ENCODE measurements around the gene PLEKHO1.
A peak's percentile ranks its signal among the peaks of the same experiment; 100 is the strongest.
"Not testable (repeated sequence)": the region's sequence is repeated elsewhere in the genome, so short reads cannot be mapped to it uniquely, and the experiment has no call there.

Gene PLEKHO1

DNA sequence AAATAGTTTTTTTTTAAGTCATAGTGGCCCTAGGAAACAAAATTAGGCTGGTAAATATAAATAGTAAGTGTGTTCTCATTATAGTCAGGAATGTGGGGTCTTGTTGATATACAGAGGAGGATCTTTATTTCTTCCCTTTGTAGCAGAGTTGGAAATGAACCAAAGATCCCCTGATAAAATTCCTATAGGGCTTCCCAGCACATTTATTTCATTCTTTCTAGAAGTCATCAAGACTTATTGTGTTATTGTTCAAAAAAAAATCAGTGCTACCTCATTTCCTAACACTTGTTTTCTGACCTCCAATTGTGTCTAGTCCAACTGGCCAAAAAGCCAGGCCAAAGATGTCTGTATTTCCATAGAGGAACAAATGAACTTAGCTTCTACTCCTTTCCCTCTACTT, 7.6 kb upstream of the PLEKHO1 start:
- Histone ChIP-seq H3K27me3 (ENCODE audit: insufficient read depth, low read depth) (no peaks in the 10 kb centered on the region), H3K27ac (no peak overlapping the region), H2AFZ (ENCODE audit: low read depth) (no peak overlapping the region), H3K79me2 (ENCODE audit: insufficient read depth, low read depth) (no peaks in the 10 kb centered on the region), H3K9ac (no peak overlapping the region), H3K36me3 (ENCODE audit: insufficient read depth) (no peaks in the 10 kb centered on the region), H3K4me1 (ENCODE audit: low read depth, poor library complexity, severe bottlenecking) (peaks cover 27% of the 10 kb centered on the region), H3K4me2 (no peak overlapping the region), H3K4me3 (IDR thresholded peaks at IDR 0.05; ENCODE audit: insufficient read depth, low read depth, low read length) (no peak overlapping the region), H4K20me1 (ENCODE audit: insufficient read depth) (no peaks in the 10 kb centered on the region)
- TF ChIP-seq, protein P1, sequence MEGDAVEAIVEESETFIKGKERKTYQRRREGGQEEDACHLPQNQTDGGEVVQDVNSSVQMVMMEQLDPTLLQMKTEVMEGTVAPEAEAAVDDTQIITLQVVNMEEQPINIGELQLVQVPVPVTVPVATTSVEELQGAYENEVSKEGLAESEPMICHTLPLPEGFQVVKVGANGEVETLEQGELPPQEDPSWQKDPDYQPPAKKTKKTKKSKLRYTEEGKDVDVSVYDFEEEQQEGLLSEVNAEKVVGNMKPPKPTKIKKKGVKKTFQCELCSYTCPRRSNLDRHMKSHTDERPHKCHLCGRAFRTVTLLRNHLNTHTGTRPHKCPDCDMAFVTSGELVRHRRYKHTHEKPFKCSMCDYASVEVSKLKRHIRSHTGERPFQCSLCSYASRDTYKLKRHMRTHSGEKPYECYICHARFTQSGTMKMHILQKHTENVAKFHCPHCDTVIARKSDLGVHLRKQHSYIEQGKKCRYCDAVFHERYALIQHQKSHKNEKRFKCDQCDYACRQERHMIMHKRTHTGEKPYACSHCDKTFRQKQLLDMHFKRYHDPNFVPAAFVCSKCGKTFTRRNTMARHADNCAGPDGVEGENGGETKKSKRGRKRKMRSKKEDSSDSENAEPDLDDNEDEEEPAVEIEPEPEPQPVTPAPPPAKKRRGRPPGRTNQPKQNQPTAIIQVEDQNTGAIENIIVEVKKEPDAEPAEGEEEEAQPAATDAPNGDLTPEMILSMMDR (conservative IDR thresholded peaks at IDR 0.05; ENCODE audit: low read depth, low read length) = no peak

DNA sequence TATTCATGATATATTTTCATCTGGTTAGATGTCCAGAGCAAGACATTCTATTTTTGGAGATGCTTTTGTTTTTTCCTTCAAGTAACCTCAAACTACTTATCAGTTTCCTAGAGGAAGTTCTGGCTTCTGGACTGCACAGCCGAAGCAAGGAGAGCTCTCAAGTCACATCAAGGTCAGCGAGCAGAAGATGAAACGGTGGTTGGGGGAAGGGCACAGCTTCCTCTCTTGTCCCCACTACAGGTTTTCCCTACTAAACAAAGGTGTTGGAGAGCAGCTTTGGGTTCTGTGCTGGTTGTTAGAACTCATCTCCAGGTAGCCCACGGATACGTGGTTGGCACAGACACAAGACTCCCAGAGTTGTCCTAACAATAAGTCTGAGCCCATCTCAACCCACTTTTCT, 5.1 kb upstream of the PLEKHO1 start:
- Histone ChIP-seq H3K4me3 (IDR thresholded peaks at IDR 0.05; ENCODE audit: insufficient read depth, low read depth, low read length) (no peak overlapping the region), H3K27me3 (ENCODE audit: insufficient read depth, low read depth) (no peaks in the 10 kb centered on the region; the same call in 1 of the 2 replicates), H3K4me2 (no peak overlapping the region), H4K20me1 (ENCODE audit: insufficient read depth) (no peaks in the 10 kb centered on the region), H3K36me3 (ENCODE audit: insufficient read depth) (no peaks in the 10 kb centered on the region), H3K4me1 (ENCODE audit: low read depth, poor library complexity, severe bottlenecking) (peaks cover 33% of the 10 kb centered on the region), H3K79me2 (ENCODE audit: insufficient read depth, low read depth) (no peaks in the 10 kb centered on the region), H3K9ac (no peak overlapping the region), H2AFZ (ENCODE audit: low read depth) (no peak overlapping the region), H3K27ac (no peak overlapping the region)
- TF ChIP-seq, protein P1 (conservative IDR thresholded peaks at IDR 0.05; ENCODE audit: low read depth, low read length) = no peak

DNA sequence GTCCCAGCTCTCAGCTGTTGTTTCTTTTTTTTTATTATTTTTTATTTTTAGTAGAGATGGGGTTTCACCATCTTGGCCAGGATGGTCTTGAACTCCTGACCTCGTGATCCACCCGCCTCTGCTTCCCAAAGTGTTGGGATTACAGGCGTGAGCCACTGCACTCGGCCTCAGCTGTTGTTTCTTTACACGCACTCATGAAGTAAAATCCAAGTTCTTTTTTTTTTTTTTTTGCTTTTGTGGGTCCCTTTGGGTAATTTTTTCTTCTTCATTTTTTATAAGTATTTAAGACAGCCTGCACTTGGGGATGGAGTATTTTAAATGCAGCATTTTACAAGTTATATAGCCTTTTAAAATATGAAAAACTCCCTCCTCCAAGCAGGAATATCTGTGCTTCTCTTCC, 3.7 kb upstream of the PLEKHO1 start:
- H3K79me2 ChIP-seq (ENCODE audit: insufficient read depth, low read depth); H3K27ac ChIP-seq; H3K27me3 ChIP-seq (ENCODE audit: insufficient read depth, low read depth); H3K9ac ChIP-seq; H3K4me3 ChIP-seq (IDR thresholded peaks at IDR 0.05; ENCODE audit: insufficient read depth, low read depth, low read length); H3K4me2 ChIP-seq; H4K20me1 ChIP-seq (ENCODE audit: insufficient read depth); H3K36me3 ChIP-seq (ENCODE audit: insufficient read depth); H2AFZ ChIP-seq (ENCODE audit: low read depth): not testable (repeated sequence)
- H3K4me1 ChIP-seq (ENCODE audit: low read depth, poor library complexity, severe bottlenecking) = peaks cover 28% of the 10 kb centered on the region

DNA sequence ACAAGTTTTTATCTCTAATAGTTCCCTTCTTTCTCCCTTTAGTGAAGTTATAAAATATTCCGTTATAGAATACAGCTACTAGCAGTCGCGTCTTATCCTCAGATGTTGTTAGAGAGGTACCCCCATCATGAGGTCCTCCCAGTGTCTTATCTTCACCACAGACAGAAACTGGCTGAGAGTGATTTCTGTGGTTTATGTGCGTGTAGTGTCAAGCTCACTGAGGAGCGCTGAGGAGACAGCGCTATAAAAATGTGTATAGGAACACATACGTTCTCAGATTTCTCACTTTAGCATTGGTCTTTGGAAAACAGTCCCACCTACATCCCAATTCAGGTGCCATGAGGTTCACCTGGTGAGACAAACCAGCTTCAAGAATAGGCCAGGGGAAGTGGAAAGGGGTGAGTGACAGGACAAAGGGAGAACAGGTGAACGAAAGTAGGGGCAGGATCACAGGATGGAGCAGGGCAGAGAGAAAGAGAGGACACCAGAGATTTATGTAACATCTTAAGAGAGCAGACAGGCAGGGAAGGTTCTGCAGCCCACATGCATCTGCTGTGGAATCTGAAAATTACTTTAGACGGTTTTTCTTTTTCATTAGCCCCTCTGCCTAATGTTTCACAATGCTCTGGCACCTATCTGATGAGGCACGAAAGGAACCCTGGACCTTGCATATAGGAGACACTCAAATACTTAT, 2.7 kb upstream of the PLEKHO1 start:
- no peak overlapping the region for H2AFZ ChIP-seq (ENCODE audit: low read depth)
- H3K4me1 ChIP-seq (ENCODE audit: low read depth, poor library complexity, severe bottlenecking) = peaks cover 34% of the 10 kb centered on the region
- no peaks in the 10 kb centered on the region for H3K36me3 ChIP-seq (ENCODE audit: insufficient read depth)
- H3K79me2 ChIP-seq (ENCODE audit: insufficient read depth, low read depth) = 0 out of 2 replicates have a peak, but pooled peaks cover 4% of the 10 kb centered on the region
- H3K9ac ChIP-seq = no peak overlapping the region
- TF ChIP-seq, protein P1 (conservative IDR thresholded peaks at IDR 0.05; ENCODE audit: low read depth, low read length) = no peak
- 0 out of 2 replicates have a peak overlapping the region, but pooled peaks have one; percentile 4 for H3K4me2 ChIP-seq
- H3K27me3 ChIP-seq (ENCODE audit: insufficient read depth, low read depth) = peaks cover 3% of the 10 kb centered on the region; the same call in 1 of the 2 replicates
- no peaks in the 10 kb centered on the region for H4K20me1 ChIP-seq (ENCODE audit: insufficient read depth)
- no peak overlapping the region for H3K27ac ChIP-seq
- no peak overlapping the region for H3K4me3 ChIP-seq (IDR thresholded peaks at IDR 0.05; ENCODE audit: insufficient read depth, low read depth, low read length)

DNA sequence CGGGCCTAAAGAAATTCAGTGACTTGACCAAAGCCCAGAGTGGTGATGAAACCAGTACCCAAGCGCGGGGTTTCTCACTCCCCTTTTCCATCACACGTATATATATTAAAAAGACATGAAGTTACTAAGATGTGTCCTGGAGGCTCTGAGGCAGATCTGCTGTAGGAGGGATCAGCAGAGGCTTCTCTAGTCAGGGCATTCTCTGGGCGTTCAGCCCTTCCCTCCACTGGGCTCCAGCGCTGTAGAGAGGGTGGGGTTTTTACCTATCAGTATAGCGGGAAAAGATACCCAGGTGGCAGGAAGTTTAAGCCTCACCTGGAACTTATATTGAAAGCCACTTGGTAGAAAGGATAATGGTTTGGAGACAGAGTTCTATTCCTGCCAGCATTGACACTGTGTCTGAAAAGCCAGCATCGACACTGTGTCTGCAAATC, 862 bp upstream of the PLEKHO1 start:
- Histone ChIP-seq H3K36me3 (ENCODE audit: insufficient read depth) (no peaks in the 10 kb centered on the region), H3K4me1 (ENCODE audit: low read depth, poor library complexity, severe bottlenecking) (peaks cover 36% of the 10 kb centered on the region), H3K4me2 (peak overlapping the region; percentile 64), H3K79me2 (ENCODE audit: insufficient read depth, low read depth) (0 out of 2 replicates have a peak, but pooled peaks cover 4% of the 10 kb centered on the region), H3K9ac (no peak overlapping the region; the same call in 1 of the 2 replicates), H3K27me3 (ENCODE audit: insufficient read depth, low read depth) (peaks cover 3% of the 10 kb centered on the region; the same call in 1 of the 2 replicates), H3K27ac (no peak overlapping the region), H2AFZ (ENCODE audit: low read depth) (peak overlapping the region; percentile 77; the same call in 1 of the 2 replicates), H3K4me3 (IDR thresholded peaks at IDR 0.05; ENCODE audit: insufficient read depth, low read depth, low read length) (no peak overlapping the region), H4K20me1 (ENCODE audit: insufficient read depth) (no peaks in the 10 kb centered on the region)
- TF ChIP-seq, protein P1 (conservative IDR thresholded peaks at IDR 0.05; ENCODE audit: low read depth, low read length) = no peak

Data from KMS-11 (cell line).